Fibroblast of pulmonary artery (primary cell): ENCODE measurements around the gene UHMK1.
"Not testable (repeated sequence)": the region's sequence is repeated elsewhere in the genome, so short reads cannot be mapped to it uniquely, and the experiment has no call there.

ENCODE experiments used
- DNase-seq: peaks from one replicate; pipeline ENCODE4 v3.0.0-alpha.2; 2010; ENCODE audit warnings: low read depth
- H3K4me3 ChIP-seq: replicated peaks from 2 replicates; pipeline ENCODE4 v1.5.1; 2011; ENCODE audit warnings: low read depth, mild to moderate bottlenecking, control low read depth, low read length, moderate library complexity
- TF ChIP-seq, protein P1 (sequence below): IDR thresholded peaks from 2 replicates; pipeline ENCODE4 v1.5.1; 2011; ENCODE audit warnings: mild to moderate bottlenecking, control low read depth, low read length, inconsistent platforms; ENCODE audit errors: missing control alignments

UHMK1 gene

DNA sequence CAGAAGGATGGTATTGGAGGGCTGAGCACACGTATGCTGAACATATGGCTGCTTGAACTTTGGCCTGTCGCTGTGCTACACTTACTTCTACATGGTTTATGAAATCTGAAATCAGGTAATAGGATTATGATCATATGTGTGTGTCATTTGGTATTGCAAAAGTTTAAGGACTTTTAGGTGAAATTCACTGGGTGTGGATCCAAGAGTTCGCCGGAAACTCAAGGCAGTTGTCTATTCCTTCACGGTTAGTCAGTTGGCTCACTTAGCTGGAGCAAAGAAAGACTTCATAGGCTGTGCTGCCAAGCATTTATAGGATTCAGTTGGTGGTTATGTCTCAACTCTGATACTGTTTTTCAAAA is 64.8 kb downstream of the UHMK1 start:
- H3K4me3 ChIP-seq: peak overlapping the region; percentile 81
- peak; percentile 72 for DNase-seq
- TF ChIP-seq, protein P1, sequence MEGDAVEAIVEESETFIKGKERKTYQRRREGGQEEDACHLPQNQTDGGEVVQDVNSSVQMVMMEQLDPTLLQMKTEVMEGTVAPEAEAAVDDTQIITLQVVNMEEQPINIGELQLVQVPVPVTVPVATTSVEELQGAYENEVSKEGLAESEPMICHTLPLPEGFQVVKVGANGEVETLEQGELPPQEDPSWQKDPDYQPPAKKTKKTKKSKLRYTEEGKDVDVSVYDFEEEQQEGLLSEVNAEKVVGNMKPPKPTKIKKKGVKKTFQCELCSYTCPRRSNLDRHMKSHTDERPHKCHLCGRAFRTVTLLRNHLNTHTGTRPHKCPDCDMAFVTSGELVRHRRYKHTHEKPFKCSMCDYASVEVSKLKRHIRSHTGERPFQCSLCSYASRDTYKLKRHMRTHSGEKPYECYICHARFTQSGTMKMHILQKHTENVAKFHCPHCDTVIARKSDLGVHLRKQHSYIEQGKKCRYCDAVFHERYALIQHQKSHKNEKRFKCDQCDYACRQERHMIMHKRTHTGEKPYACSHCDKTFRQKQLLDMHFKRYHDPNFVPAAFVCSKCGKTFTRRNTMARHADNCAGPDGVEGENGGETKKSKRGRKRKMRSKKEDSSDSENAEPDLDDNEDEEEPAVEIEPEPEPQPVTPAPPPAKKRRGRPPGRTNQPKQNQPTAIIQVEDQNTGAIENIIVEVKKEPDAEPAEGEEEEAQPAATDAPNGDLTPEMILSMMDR: no peak

DNA sequence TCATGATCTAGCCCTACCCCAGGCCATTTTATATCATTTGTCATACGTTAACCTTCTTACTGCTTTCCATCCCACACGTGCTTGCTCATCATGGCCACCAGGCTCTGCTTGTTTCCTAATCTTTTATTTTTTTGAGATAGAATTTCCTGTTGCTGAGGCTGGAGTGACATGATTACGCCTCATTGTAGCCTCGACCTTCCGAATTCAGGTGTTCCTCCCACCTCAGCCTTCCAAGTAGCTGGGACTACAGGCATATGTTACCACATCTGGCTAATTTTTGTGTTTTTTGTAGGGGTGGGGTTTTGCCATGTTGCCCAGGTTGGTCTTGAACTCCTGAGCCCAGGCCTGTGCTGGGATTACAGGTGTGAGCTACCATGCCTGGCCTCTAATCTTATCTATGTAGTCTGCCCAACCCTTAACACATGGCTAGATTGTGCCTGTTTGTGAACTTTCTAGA is 67.2 kb downstream of the UHMK1 start:
- DNase-seq: peak; percentile 29
- TF ChIP-seq, protein P1: no peak
- H3K4me3 ChIP-seq: no peak overlapping the region

DNA sequence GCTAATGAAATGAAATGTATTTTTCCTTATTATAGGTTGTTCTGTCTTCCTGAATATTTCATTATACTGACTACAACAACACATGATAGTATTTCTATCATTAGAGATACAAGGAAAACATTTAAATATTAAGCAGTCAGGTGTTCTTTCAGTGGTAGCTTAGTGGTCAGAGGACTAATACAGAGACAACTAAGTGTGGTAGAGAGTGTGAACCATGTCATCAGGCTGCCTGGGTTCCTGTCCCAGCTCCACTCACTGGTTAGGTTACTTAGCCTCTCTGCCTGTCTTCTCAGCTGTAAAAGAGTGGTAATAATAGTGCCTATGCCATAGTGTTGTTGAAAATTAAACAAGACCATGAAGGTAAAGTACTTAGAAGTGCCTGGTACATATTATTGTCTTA is 67.8 kb downstream of the UHMK1 start:
- TF ChIP-seq, protein P1: no peak
- no peak for DNase-seq
- H3K4me3 ChIP-seq: no peak overlapping the region

- TF ChIP-seq, protein P1: no peak
- no peak for DNase-seq
Measured at GRCh38 chr1:162566870-162567269, 69.3 kb downstream of the UHMK1 start.

GRCh38 chr1:162568802-162569201 is 71.2 kb downstream of the UHMK1 start:
- TF ChIP-seq, protein P1: no peak
- DNase-seq: no peak
- H3K4me3 ChIP-seq: no peak overlapping the region

More at GRCh38 chr1:162566870-162567269, 69.3 kb downstream of the UHMK1 start:
- H3K4me3 ChIP-seq: no peak overlapping the region

DNA sequence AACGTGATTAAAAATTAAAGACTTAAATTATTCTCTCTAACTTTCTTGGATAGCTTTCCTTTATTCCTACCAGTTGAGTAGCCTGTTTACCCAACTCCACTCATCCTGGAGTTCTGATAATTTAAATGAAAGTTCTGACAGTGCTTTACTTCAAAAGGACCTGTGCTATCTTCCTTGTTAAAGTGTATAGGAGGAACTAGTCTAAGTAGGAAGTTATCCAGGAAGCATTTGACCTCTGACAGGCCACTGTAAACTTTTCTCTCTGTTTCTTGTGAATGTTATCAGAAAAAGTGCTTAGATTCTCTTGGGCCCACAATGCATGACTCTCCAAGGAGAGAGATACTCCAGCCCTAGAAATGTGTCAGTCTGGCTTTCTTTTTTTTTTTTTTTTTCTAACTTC is 73.1 kb downstream of the UHMK1 start:
- TF ChIP-seq, protein P1: no peak

GRCh38 chr1:162571121-162571520 is 73.5 kb downstream of the UHMK1 start:
- not testable (repeated sequence) for DNase-seq, H3K4me3 ChIP-seq

More for the DNA sequence above, 73.1 kb downstream of the UHMK1 start:
- DNase-seq: no peak
- H3K4me3 ChIP-seq: no peak overlapping the region
